ENCODE data around the gene HOXD11. TPM values are rescaled to one million over a fixed set of nuclear protein-coding genes. Genes with fewer than 3 reads are reported as not detected.

HOXD11 gene
- total and polyA plus RNA-seq, 8 donors, result not detected

DNA sequence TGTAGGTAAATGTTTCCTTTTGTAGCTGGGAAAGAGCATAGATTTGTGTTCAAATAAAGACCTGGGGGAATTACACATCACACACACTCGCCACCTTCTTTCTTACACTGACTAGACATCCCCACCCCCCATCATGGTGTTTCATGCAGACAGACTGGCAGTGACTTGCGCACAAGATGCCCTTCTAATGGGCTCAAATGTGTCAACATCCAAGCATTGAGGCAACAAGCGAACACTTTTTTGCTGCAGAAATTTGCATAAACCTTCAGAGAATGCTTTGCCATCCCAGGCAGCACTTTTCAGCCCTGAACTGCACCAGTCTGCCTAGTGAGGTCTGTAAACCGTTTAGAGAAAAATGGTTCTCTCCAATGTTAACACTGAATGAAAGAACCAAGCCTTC, 27.0 kb downstream of the HOXD11 start:
- no peak for DNase-seq
- WGBS, 5 donors, result 16 to 42% (median 21%) methylated on average over 4 of the region's 4 CpGs
- H3K27ac ChIP-seq, result no peak overlapping the region
- intact Hi-C loops (cut with DNase I; ENCODE audit: low total_unique reads), result no loop called here
- H3K9me3 ChIP-seq, result peaks cover 0 to 24% (median 2%) of the 10 kb centered on the region in 4 donors
- peaks cover 20 to 52% (median 34%) of the 10 kb centered on the region in 4 donors for H3K4me1 ChIP-seq
- no peaks in the 10 kb centered on the region for H3K36me3 ChIP-seq
- no peak overlapping the region for H3K4me3 ChIP-seq
- peaks cover 53 to 100% (median 100%) of the 10 kb centered on the region in 3 donors for H3K27me3 ChIP-seq
- TF ChIP-seq POLR2AphosphoS5 (IDR thresholded peaks at IDR 0.05) (no peak), EP300 (IDR thresholded peaks at IDR 0.05) (no peak), POLR2A (IDR thresholded peaks at IDR 0.05) (no peak)
- TF ChIP-seq, protein P1, sequence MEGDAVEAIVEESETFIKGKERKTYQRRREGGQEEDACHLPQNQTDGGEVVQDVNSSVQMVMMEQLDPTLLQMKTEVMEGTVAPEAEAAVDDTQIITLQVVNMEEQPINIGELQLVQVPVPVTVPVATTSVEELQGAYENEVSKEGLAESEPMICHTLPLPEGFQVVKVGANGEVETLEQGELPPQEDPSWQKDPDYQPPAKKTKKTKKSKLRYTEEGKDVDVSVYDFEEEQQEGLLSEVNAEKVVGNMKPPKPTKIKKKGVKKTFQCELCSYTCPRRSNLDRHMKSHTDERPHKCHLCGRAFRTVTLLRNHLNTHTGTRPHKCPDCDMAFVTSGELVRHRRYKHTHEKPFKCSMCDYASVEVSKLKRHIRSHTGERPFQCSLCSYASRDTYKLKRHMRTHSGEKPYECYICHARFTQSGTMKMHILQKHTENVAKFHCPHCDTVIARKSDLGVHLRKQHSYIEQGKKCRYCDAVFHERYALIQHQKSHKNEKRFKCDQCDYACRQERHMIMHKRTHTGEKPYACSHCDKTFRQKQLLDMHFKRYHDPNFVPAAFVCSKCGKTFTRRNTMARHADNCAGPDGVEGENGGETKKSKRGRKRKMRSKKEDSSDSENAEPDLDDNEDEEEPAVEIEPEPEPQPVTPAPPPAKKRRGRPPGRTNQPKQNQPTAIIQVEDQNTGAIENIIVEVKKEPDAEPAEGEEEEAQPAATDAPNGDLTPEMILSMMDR (IDR thresholded peaks at IDR 0.05), result no peak

- no peak for DNase-seq
- H3K4me3 ChIP-seq, result no peak overlapping the region
- peaks cover 0 to 16% (median 2%) of the 10 kb centered on the region in 4 donors for H3K9me3 ChIP-seq
- peaks cover 13 to 51% (median 32%) of the 10 kb centered on the region in 4 donors for H3K4me1 ChIP-seq
- TF ChIP-seq EP300 (IDR thresholded peaks at IDR 0.05) (no peak), POLR2AphosphoS5 (IDR thresholded peaks at IDR 0.05) (no peak), POLR2A (IDR thresholded peaks at IDR 0.05) (no peak)
- TF ChIP-seq, protein P1 (IDR thresholded peaks at IDR 0.05), result no peak
- intact Hi-C loops (cut with DNase I; ENCODE audit: low total_unique reads), result no loop called here
- H3K27ac ChIP-seq, result peak overlapping the region in 1 of 5 donors; percentile 71
- peaks cover 49 to 100% (median 100%) of the 10 kb centered on the region in 3 donors for H3K27me3 ChIP-seq
- no peaks in the 10 kb centered on the region for H3K36me3 ChIP-seq
These were observed 28.0 kb downstream of the HOXD11 start for GRCh38 chr2:176135035-176135440.

DNA sequence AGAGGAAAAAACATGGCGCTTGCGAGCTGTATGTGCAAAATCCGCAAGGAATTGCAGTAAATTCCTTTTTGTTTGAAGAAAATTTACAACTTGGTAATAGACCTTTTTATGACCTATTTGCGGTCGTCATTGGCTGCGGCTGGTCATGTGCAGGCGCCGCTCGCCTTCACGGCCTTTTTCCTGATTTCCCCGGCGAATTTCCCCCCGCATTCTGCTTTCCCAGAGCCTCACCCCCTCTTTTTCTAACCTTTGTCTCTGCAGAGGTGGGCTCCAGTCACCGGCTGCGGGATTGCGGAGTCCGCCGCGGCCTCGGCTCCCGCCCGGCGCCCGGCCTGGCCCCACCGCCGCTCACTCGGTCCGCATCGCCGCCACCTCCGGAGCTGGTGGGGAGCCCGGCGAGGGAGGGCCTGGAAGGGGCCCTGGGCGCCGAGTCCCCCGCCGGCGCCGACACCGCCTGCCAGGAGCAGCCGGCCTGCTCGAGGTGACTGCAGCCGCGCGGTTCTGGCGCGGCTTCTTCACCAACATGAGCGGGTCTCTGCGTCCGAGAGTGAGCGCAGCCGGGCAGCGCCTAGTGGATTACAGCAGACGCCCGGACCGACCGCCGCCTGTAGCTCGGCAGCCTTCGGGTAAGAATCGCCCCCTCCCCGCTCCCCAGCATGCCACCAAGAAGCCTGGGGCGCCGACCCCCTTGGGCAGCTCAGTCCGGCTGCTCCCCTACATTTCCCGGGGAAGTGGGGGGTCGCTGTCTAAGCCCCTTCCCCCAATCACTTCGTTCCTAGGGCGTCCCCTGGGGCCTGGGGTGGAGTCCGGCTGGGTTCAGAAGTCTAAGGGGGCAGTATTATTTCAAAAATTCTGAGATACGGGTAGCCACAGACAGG, 29.5 kb downstream of the HOXD11 start:
- H3K9me3 ChIP-seq, result peaks cover 0 to 8% (median 0%) of the 10 kb centered on the region in 4 donors
- H3K36me3 ChIP-seq, result no peaks in the 10 kb centered on the region
- peaks cover 39 to 100% (median 96%) of the 10 kb centered on the region in 3 donors for H3K27me3 ChIP-seq
- peak overlapping the region; percentile 38 to 50 (median 42) for H3K4me3 ChIP-seq
- H3K27ac ChIP-seq, result peak overlapping the region; percentile 54 to 71 (median 60)
- DNase-seq, result no peak
- TF ChIP-seq POLR2A (IDR thresholded peaks at IDR 0.05) (no peak), EP300 (IDR thresholded peaks at IDR 0.05) (no peak)
- peaks cover 11 to 53% (median 35%) of the 10 kb centered on the region in 4 donors for H3K4me1 ChIP-seq
- intact Hi-C loops (cut with DNase I; ENCODE audit: low total_unique reads), result no loop called here
- WGBS, 5 donors, result 2 to 9% (median 5%) methylated on average over 50 to 71 of the region's 71 CpGs

DNA sequence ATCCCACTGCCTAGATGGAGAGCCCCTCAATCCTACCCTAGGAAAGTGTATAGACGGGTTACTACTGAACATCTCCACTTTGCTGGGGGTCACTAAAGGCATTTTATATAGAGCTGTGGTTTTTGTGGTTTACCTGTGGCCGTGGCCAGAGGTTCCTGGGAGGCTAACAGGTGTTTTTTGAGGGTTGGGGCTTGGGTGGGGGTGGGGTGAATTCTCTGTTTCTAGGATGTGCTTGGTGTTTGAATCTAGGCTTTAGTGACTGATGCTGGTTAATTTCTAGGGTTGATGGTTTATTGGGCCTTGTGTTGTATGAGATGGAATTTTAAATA, 30.1 kb downstream of the HOXD11 start:
- Histone ChIP-seq H3K9me3 (peaks cover 0 to 7% (median 0%) of the 10 kb centered on the region in 4 donors), H3K27ac (peak overlapping the region; percentile 54 to 71 (median 60)), H3K27me3 (peaks cover 35 to 100% (median 95%) of the 10 kb centered on the region in 3 donors), H3K36me3 (no peaks in the 10 kb centered on the region), H3K4me1 (peaks cover 11 to 49% (median 32%) of the 10 kb centered on the region in 4 donors), H3K4me3 (peak overlapping the region; percentile 38 to 50 (median 42))
- no peak for DNase-seq
- intact Hi-C loops (cut with DNase I; ENCODE audit: low total_unique reads), result no loop called here
- no peak for TF ChIP-seq POLR2AphosphoS5 (IDR thresholded peaks at IDR 0.05)
- TF ChIP-seq, protein P1 (IDR thresholded peaks at IDR 0.05), result no peak
- no peak for TF ChIP-seq EP300 (IDR thresholded peaks at IDR 0.05)
- TF ChIP-seq POLR2A (IDR thresholded peaks at IDR 0.05), result no peak
- 9 to 29% (median 15%) methylated on average over 2 of the region's 2 CpGs for WGBS, 5 donors

Data from stomach (tissue), 9 donors.